Sigmoid colon (tissue), 7 donors: ENCODE results near the gene TBC1D22A. TPM values are rescaled to one million over a fixed set of nuclear protein-coding genes. Genes with fewer than 3 reads are reported as not detected.

Experiments
- DNase-seq: peaks from one replicate; pipeline ENCODE4 v3.0.0-alpha.2; 2019
- H3K27ac ChIP-seq, 4 donors: fragments of 200-600 bp; sonication (generic); one replicate each; pipeline ENCODE4 v1.5.1; 2016 to 2019; ENCODE audit warnings: mild to moderate bottlenecking in 1 of 4
- H3K27me3 ChIP-seq, 3 donors: fragments of 200-600 bp; sonication (generic); one replicate each; pipeline ENCODE4 v1.5.1; 2019; ENCODE audit warnings: mild to moderate bottlenecking in 1 of 3
- H3K36me3 ChIP-seq, 4 donors: fragments of 200-600 bp; sonication (generic); one replicate each; pipeline ENCODE4 v1.5.1; 2016 to 2019
- H3K4me1 ChIP-seq, 4 donors: fragments of 200-600 bp; sonication (generic); one replicate each; pipeline ENCODE4 v1.5.1; 2017 to 2019
- H3K4me3 ChIP-seq, 4 donors: fragments of 200-600 bp; sonication (generic); one replicate each; pipeline ENCODE4 v1.5.1; 2017 to 2019; ENCODE audit warnings: mild to moderate bottlenecking in 2 of 4, moderate library complexity in 1 of 4
- H3K9me3 ChIP-seq, 4 donors: fragments of 200-600 bp in 3 of 4; sonication (generic) in 3 of 4; one replicate each; pipeline versions ENCODE4 v1.5.1 to v1.6.1; 2013 to 2019
- EP300 ChIP-seq, 4 donors: sonication (generic); formaldehyde crosslinking; IDR thresholded peaks; one replicate each; pipeline ENCODE4 v1.6.1; 2017; ENCODE audit warnings: antibody characterized with exemption in 4 of 4
- POLR2A ChIP-seq, 2 donors: fragments of 450-650 bp; IDR thresholded peaks; one replicate each; pipeline ENCODE4 v1.6.1; 2016; ENCODE audit warnings: antibody characterized with exemption in 2 of 2, mild to moderate bottlenecking in 2 of 2, moderate library complexity in 2 of 2
- POLR2AphosphoS5 ChIP-seq, 4 donors: sonication (generic); formaldehyde crosslinking; IDR thresholded peaks; one replicate each; pipeline ENCODE4 v1.6.1; 2017; ENCODE audit warnings: antibody characterized with exemption in 4 of 4
- WGBS, 2 donors: extraction: QIAGEN DNeasy Blood & Tissue Kit; methylation state at CpG; one replicate each; pipeline ENCODE4 v1.1.7; 2013; 5-methylcytosine and 5-hydroxymethylcytosine counted together
- intact Hi-C: fragments of 100-400 bp; cut with DNase I; formaldehyde crosslinking; loops from one replicate; pipeline ENCODE4 v1.15.1; 2023
- polyA plus RNA-seq, 3 donors: library from polyadenylated mRNA; stranded (reverse); fragments of 200-250 nt; gene quantifications; one replicate each; pipeline ENCODE4 v1.2.3, GENCODE V29; 2013
- total RNA-seq, 4 donors: library from RNA; depleted of rRNA; stranded (reverse); fragments of >200 nt; gene quantifications; one replicate each; pipeline ENCODE4 v1.1.0, GENCODE V29; 2016
- TF ChIP-seq, protein P1 (sequence below), 4 experiments: fragments of 450-650 bp in 3 of 4; fragments of 200-600 bp in 1 of 4; IDR thresholded peaks; one replicate each; pipeline ENCODE4 v1.5.1; 2016 to 2019; ENCODE audit warnings: antibody characterized with exemption in 4 of 4, mild to moderate bottlenecking in 3 of 4, moderate library complexity in 2 of 4
- donor health status: healthy with polysubstance abuse.
- donor health status: Bipolar disorder and iron deficiency.
- donor health status: healthy.

The TBC1D22A gene
- total and polyA plus RNA-seq, 7 donors: 13.6 to 34.6 (median 14.3) TPM

DNA sequence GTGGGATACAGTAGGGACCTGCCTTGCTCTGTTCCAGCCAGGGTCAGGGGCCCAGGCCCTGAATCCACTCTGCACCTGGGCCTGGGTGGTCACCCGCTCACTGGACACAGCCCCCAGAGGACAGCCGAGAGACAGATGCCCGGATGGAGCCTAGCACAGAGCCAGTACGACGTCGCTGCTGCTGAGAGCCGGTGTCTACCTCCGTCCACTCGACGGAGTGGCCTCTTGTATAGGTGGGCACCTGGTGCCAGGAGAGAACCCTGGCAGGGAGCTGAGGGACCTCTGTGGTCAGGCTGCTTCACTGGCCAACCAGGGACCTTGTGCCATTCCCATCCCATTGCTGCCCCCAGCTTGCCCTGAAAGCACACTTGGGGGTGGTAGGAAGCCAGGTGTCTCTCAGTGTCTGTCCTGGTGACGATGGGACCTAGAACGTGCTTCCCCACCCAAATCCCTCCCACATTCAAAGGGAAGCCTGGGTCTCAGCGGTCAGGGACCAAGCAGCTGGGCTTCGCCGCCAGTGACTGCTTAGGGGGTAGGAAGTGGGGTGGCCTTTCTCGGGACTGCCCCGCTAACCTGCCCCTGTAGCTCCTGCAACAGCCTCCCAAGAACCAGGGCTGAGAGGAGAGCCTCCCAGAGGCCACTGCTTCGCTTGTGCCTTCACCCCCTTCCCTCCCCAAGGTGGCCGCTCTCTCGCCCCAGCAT, 14.1 kb upstream of the TBC1D22A start:
- 88 to 94% methylated on average over 20 of the region's 20 CpGs for WGBS, 2 donors
- TF ChIP-seq, protein P1, sequence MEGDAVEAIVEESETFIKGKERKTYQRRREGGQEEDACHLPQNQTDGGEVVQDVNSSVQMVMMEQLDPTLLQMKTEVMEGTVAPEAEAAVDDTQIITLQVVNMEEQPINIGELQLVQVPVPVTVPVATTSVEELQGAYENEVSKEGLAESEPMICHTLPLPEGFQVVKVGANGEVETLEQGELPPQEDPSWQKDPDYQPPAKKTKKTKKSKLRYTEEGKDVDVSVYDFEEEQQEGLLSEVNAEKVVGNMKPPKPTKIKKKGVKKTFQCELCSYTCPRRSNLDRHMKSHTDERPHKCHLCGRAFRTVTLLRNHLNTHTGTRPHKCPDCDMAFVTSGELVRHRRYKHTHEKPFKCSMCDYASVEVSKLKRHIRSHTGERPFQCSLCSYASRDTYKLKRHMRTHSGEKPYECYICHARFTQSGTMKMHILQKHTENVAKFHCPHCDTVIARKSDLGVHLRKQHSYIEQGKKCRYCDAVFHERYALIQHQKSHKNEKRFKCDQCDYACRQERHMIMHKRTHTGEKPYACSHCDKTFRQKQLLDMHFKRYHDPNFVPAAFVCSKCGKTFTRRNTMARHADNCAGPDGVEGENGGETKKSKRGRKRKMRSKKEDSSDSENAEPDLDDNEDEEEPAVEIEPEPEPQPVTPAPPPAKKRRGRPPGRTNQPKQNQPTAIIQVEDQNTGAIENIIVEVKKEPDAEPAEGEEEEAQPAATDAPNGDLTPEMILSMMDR (IDR thresholded peaks at IDR 0.05): no peak
- TF ChIP-seq POLR2A (IDR thresholded peaks at IDR 0.05) (no peak), EP300 (IDR thresholded peaks at IDR 0.05) (no peak), POLR2AphosphoS5 (IDR thresholded peaks at IDR 0.05) (no peak)
- peak overlapping the region in 3 of 4 donors; percentile 40 to 62 (median 61) for H3K27ac ChIP-seq

DNA sequence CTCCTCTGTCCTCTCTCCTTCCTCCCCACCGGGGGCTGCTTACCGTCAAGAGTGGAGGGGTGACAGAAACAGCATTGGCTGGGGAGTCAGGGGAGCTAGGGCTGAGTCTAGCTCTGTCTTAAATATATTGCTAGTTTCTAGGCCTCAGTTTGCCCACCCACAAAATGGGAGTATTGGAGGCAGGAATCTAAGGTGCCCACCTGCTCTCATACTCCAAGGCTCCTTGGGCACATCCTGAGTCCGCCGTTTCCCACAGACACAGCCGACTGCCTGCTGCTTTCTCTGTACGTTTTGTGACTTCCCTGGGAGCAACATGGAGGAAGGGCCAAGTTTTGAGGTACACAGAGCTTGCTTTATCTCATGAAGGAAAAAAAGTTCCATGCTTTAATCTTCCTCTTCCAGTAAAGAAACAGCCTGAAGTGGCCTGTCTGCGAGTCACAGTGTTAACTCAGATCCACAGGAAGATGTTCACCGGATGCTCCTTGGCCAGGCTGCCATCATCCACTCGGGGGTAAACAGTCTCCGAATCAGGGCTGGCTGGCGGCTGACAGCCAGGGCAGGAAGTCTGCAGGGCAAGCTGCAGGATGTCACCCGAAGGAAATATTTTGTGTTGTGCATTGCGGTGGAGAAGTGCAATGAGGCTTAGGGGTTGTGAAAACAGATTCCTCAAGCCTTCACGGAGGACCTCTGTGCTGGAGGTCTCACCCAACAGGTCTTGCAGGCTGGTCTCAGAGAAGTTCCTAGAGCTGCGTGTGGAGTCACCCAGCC, 13.4 kb upstream of the TBC1D22A start:
- peak; percentile 88 for DNase-seq
- H3K27me3 ChIP-seq: peaks cover 0 to 3% (median 0%) of the 10 kb centered on the region in 3 donors
- peak overlapping the region in 3 of 4 donors; percentile 40 to 62 (median 61) for H3K27ac ChIP-seq
- 39 to 76% methylated on average over 15 of the region's 15 CpGs for WGBS, 2 donors
- H3K4me3 ChIP-seq: no peak overlapping the region
- intact Hi-C loops: loop anchor here (1.0 kb wide), 1 partner anchor 15 kb away; no protein-coding TSS in a partner anchor
- H3K9me3 ChIP-seq: no peaks in the 10 kb centered on the region
- TF ChIP-seq EP300 (IDR thresholded peaks at IDR 0.05) (peak in 1 of 4 donors; percentile 52), POLR2A (IDR thresholded peaks at IDR 0.05) (no peak), POLR2AphosphoS5 (IDR thresholded peaks at IDR 0.05) (peak; percentile 87 to 98 (median 94))
- TF ChIP-seq, protein P1 (IDR thresholded peaks at IDR 0.05): no peak
- no peaks in the 10 kb centered on the region for H3K36me3 ChIP-seq
- peaks cover 0 to 49% (median 35%) of the 10 kb centered on the region in 4 donors for H3K4me1 ChIP-seq

More for the DNA sequence above, 14.1 kb upstream of the TBC1D22A start:
- Histone ChIP-seq H3K36me3 (no peaks in the 10 kb centered on the region), H3K4me1 (peaks cover 0 to 41% (median 28%) of the 10 kb centered on the region in 4 donors), H3K9me3 (no peaks in the 10 kb centered on the region), H3K27me3 (peaks cover 0 to 3% (median 0%) of the 10 kb centered on the region in 3 donors), H3K4me3 (no peak overlapping the region)
- intact Hi-C loops: no loop called here
- DNase-seq: no peak

DNA sequence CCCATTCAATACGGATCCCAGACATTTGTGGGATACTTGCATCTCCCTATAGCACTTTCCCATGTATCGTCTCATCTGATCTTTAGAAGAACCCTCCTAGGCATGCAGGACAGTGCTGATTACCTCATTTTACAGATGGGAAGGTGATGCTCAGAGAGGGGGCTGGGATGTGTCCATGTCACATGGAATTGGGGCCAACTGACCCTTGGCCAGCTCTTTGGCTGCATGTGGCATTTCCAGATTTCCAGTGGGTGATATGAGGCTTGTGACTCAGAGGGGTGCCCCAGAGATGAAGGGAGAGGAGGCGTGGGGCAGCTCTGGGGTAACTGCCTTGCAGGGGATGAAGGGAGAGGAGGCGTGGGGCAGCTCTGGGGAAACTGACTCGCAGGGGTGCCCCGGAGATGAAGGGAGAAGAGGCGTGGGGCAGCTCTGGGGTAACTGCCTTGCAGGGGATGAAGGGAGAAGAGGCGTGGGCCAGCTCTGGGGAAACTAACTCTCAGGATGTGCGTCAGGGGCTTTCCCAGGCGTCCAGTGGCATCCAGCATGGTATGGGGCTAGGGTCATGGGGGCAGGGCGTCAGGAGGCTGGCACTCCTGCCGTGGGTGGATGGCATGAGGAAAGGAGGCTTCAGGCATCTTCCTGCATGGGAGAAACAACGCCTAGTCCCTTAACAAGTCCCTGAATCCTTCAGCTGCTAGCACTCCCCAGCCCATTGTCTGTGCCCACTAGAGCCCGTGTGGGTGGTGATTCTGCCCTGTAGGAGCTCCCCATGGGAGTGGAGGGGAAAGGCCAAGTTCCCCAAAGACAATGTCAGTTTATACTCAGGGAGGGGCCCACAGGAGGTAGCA, 12.5 kb upstream of the TBC1D22A start:
- peaks cover 0 to 3% (median 0%) of the 10 kb centered on the region in 3 donors for H3K27me3 ChIP-seq
- H3K4me1 ChIP-seq: peaks cover 0 to 57% (median 43%) of the 10 kb centered on the region in 4 donors
- H3K4me3 ChIP-seq: no peak overlapping the region
- H3K36me3 ChIP-seq: no peaks in the 10 kb centered on the region
- H3K9me3 ChIP-seq: no peaks in the 10 kb centered on the region
- peak; percentile 59 for DNase-seq
- intact Hi-C loops: loop anchor here (1.0 kb wide), 1 partner anchor 16 kb away; no protein-coding TSS in a partner anchor
- no peak for TF ChIP-seq POLR2A (IDR thresholded peaks at IDR 0.05)
- TF ChIP-seq EP300 (IDR thresholded peaks at IDR 0.05): no peak
- TF ChIP-seq POLR2AphosphoS5 (IDR thresholded peaks at IDR 0.05): no peak
- TF ChIP-seq, protein P1 (IDR thresholded peaks at IDR 0.05): no peak
- 66 to 68% methylated on average over 14 of the region's 14 CpGs for WGBS, 2 donors
- H3K27ac ChIP-seq: peak overlapping the region in 2 of 4 donors; percentile 1 to 61

DNA sequence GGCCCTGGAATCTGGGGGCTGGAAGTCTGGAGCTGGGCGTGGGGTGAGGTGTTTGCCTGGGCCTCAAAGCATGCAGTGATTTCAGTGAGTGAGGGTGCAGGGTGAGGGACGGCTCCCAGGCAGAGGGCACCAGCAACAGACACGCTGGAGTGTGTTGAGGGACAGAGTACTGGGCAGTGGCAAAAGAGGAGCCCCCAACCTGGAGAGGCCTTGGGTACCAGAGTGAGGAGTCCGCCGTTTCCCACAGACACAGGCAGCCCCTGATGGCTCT, 12.0 kb upstream of the TBC1D22A start:
- Histone ChIP-seq H3K36me3 (no peaks in the 10 kb centered on the region), H3K4me3 (no peak overlapping the region), H3K27ac (no peak overlapping the region), H3K4me1 (peaks cover 0 to 57% (median 44%) of the 10 kb centered on the region in 4 donors), H3K27me3 (peaks cover 0 to 3% (median 0%) of the 10 kb centered on the region in 3 donors), H3K9me3 (no peaks in the 10 kb centered on the region)
- no peak for DNase-seq
- WGBS, 2 donors: 48 to 73% methylated on average over 5 of the region's 5 CpGs
- no peak for TF ChIP-seq POLR2AphosphoS5 (IDR thresholded peaks at IDR 0.05)
- TF ChIP-seq POLR2A (IDR thresholded peaks at IDR 0.05): no peak
- intact Hi-C loops: no loop called here
